Myometrial cell (primary cell): ENCODE measurements around the gene AGBL5. TPM values are rescaled to one million over a fixed set of nuclear protein-coding genes. Genes with fewer than 3 reads are reported as not detected.

ENCODE experiments used
- total RNA-seq: library from RNA; depleted of rRNA; stranded (reverse); fragments of >200 nt; gene quantifications from 2 replicates; pipeline ENCODE4 v1.2.3, GENCODE V29; 2015

AGBL5 gene, protein sequence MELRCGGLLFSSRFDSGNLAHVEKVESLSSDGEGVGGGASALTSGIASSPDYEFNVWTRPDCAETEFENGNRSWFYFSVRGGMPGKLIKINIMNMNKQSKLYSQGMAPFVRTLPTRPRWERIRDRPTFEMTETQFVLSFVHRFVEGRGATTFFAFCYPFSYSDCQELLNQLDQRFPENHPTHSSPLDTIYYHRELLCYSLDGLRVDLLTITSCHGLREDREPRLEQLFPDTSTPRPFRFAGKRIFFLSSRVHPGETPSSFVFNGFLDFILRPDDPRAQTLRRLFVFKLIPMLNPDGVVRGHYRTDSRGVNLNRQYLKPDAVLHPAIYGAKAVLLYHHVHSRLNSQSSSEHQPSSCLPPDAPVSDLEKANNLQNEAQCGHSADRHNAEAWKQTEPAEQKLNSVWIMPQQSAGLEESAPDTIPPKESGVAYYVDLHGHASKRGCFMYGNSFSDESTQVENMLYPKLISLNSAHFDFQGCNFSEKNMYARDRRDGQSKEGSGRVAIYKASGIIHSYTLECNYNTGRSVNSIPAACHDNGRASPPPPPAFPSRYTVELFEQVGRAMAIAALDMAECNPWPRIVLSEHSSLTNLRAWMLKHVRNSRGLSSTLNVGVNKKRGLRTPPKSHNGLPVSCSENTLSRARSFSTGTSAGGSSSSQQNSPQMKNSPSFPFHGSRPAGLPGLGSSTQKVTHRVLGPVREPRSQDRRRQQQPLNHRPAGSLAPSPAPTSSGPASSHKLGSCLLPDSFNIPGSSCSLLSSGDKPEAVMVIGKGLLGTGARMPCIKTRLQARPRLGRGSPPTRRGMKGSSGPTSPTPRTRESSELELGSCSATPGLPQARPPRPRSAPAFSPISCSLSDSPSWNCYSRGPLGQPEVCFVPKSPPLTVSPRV
- total RNA-seq: 25.9 and 31.5 TPM in 2 replicates

DNA sequence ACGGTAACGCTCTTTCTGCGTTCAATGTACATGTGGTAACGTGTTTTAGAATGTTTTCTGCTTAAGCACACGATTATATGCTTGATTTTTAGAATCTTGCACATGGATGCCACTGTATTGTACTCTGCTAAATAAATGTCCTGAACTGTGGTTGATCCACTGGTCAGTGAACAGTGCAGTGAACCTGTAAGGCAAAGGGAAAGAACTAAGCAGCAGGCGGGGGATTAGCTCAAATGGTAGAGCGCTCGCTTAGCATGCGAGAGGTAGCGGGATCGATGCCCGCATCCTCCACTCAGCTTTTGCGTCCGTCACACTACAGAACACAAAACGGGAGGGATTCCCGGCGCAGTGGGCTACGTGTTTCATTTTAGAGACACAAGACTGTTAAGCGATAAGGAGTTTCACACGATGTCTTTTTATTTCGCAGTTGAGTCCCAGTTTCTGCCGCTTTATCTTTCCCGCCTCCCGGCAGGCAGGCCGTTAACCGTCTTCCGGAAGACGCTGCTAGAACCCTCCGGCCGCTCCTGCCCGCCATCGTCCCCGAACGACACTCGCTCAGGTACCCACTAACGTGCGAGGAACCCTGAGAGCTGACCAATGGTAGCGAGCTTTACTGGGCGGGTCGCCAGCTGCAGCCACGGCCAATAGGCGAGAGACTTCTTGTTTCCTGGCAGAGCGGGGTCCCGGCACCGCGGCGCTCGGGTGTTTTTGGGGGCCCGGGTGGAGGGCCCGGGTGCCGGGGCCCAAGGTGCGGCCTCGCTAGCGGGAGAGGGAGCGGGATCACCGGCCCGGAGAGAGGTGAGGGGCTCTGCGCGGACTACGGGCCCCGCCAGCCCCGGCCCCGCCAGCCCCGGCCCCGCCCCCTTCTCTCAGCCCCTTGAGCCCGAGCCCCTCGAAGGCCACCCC is at the start of gene AGBL5:
TSS of gene AGBL5 (plus strand) at position 673 of the 906 bp plus-strand sequence. CDS start 1,291 bp downstream, outside the sequence.

DNA sequence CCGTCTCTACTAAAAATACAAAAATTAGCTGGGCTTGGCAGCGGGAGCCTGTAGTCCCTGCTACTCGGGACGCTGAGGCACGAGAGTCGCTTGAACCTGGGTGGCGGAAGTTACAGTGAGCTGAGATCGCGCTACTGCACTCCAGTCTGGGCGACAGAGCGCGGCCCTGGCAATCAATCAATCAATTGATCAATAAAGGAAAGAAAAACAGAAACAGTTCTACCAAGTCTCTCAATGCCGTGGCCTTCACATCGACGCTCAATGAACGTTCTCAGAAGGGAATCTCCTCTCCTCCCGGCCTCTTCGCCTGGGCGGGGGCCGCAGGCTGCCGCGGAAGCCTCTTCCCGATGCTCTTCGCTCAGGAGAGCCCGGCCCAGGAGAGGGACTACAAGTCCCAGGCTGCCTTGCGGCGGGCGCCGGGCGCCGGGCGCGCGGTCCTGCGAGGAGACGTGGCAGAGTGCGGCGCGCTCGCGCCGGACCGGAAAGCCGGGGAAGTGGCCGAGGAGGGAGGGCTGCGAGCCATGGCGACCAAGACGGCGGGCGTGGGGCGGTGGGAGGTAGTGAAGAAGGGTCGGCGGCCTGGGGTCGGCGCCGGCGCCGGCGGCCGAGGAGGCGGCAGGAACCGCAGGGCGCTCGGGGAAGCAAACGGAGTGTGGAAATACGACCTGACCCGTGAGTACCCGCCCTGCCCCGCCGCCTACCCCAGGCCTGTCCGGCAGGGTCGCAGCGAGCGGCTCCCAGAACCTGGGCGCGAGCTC is 18.8 kb upstream of the AGBL5 start, which contains the start of gene TMEM214:
TSS of gene TMEM214 (plus strand) at position 471 of the 758 bp plus-strand sequence. CDS start at position 522, 51 bp downstream.

DNA sequence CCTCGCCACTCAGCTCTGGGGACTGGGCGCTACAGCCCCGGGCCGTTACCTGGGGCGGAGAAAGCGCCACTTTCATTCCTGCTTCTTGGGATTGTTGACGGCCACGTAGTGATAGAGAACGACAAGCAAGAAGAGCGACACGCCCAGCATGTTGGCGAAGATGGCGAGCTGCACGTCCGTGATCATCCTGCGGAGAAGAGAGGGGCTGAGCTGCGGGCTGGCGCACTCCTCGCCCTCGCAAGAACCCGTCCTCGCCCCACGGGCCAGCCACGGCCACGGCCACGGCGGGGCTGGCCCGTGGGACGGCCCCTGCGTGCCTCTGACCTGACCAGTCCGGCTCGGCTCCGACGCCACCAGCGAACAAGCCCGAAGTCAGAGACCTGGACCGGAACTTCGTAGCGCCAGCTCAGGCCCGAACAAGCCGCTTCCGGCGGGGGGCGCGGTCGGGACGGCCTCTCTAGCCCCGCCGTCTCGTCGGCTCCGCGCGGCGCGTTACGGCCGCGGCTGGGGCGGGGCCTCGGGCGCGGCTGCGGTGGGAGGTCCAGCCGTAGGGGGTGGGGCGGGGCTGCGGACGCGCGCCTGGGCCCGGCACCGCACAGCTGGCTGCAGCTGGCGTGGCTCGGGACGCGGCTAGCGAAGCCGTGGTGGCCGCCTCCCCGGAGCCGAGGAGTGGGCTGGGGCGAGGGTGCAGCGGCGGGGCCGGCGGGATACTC is 20.0 kb downstream of the AGBL5 start, which contains the start of gene OST4:
TSS of gene OST4 (minus strand) at position 378 of the 713 bp plus-strand sequence.

DNA sequence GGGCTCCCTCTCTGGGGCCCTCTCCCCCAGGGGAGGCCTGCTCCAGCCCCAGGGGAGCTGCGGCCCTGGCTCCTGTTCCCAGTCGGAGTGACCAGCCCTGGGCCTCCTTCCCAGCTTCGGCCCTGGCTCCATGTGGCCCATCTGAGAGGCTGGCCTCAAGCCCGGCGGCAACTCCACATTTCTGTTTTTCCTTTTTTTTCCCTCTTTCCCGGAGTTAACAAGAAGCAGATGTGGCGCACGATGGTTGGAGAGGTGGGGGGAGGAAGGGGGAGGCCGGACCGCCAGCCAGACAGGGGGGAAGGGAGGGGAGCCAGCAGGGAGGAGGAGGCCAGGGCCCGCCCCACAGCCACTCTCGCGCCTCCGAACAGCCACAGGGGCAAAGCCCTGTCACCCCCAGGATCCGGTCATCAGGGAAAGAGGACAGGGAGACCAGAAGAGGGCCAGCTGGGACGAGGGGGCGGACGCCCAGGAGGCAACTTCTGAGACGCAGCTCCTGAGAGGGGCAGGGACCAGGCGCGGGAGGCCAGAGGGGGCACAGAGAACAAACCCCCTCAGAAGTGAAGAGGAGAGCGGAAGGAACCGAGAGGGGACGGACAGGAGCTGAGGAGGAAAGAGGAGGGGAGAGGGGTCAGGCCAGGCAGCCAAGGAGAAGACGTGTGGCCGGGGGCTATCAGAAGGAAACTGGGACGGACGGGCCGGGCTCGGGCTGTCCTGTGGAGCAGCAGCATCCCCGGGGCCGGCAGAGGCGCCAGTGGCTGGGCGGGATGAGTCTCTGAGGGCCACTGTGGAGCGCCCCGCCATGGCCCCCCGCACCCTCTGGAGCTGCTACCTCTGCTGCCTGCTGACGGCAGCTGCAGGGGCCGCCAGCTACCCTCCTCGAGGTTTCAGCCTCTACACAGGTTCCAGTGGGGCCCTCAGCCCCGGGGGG is 27.1 kb downstream of the AGBL5 start, which contains the start of gene EMILIN1:
TSS of gene EMILIN1 (plus strand) at position 349 of the 928 bp plus-strand sequence. CDS start at position 800, 451 bp downstream.

DNA sequence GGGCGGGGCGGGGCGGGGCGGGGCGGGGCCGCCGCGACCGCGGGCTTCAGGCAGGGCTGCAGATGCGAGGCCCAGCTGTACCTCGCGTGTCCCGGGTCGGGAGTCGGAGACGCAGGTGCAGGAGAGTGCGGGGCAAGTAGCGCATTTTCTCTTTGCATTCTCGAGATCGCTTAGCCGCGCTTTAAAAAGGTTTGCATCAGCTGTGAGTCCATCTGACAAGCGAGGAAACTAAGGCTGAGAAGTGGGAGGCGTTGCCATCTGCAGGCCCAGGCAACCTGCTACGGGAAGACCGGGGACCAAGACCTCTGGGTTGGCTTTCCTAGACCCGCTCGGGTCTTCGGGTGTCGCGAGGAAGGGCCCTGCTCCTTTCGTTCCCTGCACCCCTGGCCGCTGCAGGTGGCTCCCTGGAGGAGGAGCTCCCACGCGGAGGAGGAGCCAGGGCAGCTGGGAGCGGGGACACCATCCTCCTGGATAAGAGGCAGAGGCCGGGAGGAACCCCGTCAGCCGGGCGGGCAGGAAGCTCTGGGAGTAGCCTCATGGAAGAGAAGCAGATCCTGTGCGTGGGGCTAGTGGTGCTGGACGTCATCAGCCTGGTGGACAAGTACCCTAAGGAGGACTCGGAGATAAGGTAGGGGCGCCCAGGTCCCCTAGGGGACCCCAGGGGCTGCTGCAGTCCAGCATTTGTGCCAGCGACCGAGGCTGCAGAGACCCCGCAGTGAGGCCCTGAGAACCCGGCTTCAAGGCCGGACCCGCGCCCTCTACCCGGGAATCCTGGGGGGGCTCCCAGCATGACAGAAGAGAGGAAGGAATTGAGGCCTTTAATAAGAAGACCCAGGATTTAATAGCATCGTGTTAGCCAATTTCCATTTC is 35.5 kb downstream of the AGBL5 start, which contains the start of gene KHK:
TSS of gene KHK (plus strand) at position 49 of the 870 bp plus-strand sequence. CDS start at position 537, 488 bp downstream.

DNA sequence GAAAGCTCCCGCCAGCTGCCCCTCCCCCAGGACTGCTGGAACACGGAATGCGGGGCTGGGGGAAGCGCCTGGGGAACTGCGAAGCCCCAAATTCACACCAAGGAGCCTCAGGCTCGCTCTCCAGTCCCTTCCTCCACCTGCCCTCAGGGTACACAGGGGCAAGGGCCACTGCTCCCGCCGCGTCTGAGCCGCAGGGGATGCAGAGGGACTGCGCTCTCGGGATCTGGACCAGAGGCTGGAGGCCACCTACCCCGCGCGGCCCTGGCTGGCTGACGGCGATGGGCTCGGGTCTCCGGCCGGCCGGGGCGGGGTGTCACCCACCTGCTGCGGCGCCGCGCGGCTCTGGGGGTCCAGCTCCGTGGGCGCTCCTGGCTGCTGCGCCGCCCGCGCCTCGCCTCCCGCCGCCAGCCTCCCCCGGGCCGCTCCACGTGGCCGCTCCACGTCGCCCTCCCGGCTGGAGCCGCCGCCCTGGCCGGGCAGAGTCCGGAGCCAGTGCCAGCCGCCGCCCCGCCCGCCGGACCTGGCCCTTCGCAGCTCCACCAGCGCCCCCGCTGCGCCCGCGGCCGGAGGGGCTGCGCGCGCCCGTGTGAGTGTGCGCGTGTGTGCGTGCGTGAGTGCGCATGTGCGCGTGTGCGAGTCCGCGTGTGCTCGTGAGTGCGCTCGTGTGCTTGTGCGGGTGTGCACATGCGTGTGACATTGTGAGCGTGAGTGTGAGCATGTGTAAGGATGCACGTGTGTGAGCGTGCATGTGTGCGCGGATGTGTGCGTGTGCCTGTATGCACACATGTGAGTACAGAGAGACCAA is 67.3 kb downstream of the AGBL5 start, which contains the start of gene CGREF1:
TSS of gene CGREF1 (minus strand) at position 604 of the 805 bp plus-strand sequence. CDS start 14,762 bp downstream, outside the sequence.

Other genes starting within 250 kb of the AGBL5 start
- gene DPYSL5, start 203.5 kb upstream of the AGBL5 start, total RNA-seq: under 0.01 TPM in 1 of 2 replicates, not detected in the other
- 4.3 and 6.2 TPM in 2 replicates for gene MAPRE3, start 81.0 kb upstream of the AGBL5 start, total RNA-seq
- 61.7 and 62.7 TPM in 2 replicates for gene TMEM214, start 18.7 kb upstream of the AGBL5 start, total RNA-seq
- gene OST4, start 20.0 kb downstream of the AGBL5 start, total RNA-seq: 530 and 553 TPM in 2 replicates
- 397 and 406 TPM in 2 replicates for gene EMILIN1, start 26.9 kb downstream of the AGBL5 start, total RNA-seq
- gene KHK, start 35.1 kb downstream of the AGBL5 start, total RNA-seq: 0.89 and 3.5 TPM in 2 replicates
- 0.29 and 1.8 TPM in 2 replicates for gene CGREF1, start 67.5 kb downstream of the AGBL5 start, total RNA-seq
- not detected in 2 replicates for gene ABHD1, start 72.1 kb downstream of the AGBL5 start, total RNA-seq
- gene PREB, start 83.0 kb downstream of the AGBL5 start, total RNA-seq: 49.8 and 70.1 TPM in 2 replicates
- gene PRR30, start 87.7 kb downstream of the AGBL5 start, total RNA-seq: not detected in 2 replicates
- gene TCF23, start 97.3 kb downstream of the AGBL5 start, total RNA-seq: not detected in 2 replicates
- gene ATRAID, start 160.4 kb downstream of the AGBL5 start, total RNA-seq: 246 and 294 TPM in 2 replicates
- gene SLC5A6, start 160.6 kb downstream of the AGBL5 start, total RNA-seq: 21.0 and 24.8 TPM in 2 replicates
- gene CAD, start 165.7 kb downstream of the AGBL5 start, total RNA-seq: 41.5 and 65.4 TPM in 2 replicates
- not detected in 2 replicates for gene SLC30A3, start 211.4 kb downstream of the AGBL5 start, total RNA-seq
- gene DNAJC5G, start 223.8 kb downstream of the AGBL5 start, total RNA-seq: not detected in 2 replicates
- gene TRIM54, start 230.8 kb downstream of the AGBL5 start, total RNA-seq: under 0.01 TPM in 1 of 2 replicates, not detected in the other